HCT116 (cell line): Measurements from ENCODE around the gene CHAD. TPM values are rescaled to one million over a fixed set of nuclear protein-coding genes. Genes with fewer than 3 reads are reported as not detected.

Experiments used
- ATAC-seq: fragments of 200-7000 bp; cut with Tn5 transposase; 2 replicates; pipeline ENCODE4 v1.9.1; 2020; ENCODE audit warnings: mild to moderate bottlenecking, moderate library complexity
- BruUV-seq: library from RNA; stranded (reverse); fragments of 400-500 nt; replicated peaks from 2 replicates; lab custom pipeline; 2021; lab: Mats Ljungman, UMichigan
- CTCF ChIA-PET: fragments of 300-600 bp; sonication (Branson Sonifier 250); formaldehyde crosslinking; loops from one replicate; lab custom pipeline; 2021; ENCODE audit warnings: antibody characterized with exemption; lab: Charles Lee
- POLR2A ChIA-PET: fragments of 300-600, 350-600 bp; sonication (Branson Sonifier 250); formaldehyde crosslinking; loops from one replicate; lab custom pipeline; 2021; ENCODE audit warnings: antibody characterized with exemption; lab: Charles Lee
- RAD21 ChIA-PET, 2 experiments: fragments of 300-600 bp; sonication (Branson Sonifier 250); formaldehyde crosslinking; loops; one replicate each; lab custom pipeline; 2023; ENCODE audit warnings: low total read pairs in 2 of 2; ENCODE audit not compliant: uncharacterized antibody in 2 of 2, unreplicated experiment in 2 of 2, low non-redundant PET in 1 of 2; lab: Charles Lee
- DNase-seq: peaks from one replicate; pipeline ENCODE4 v3.0.0-alpha.2; 2010; ENCODE audit warnings: low read depth, low spot score
- H2AFZ ChIP-seq: fragments of 200-600 bp; shearing (Covaris generic), sonication (generic); 2 replicates; pipeline ENCODE4 v1.6.1; 2017; ENCODE audit warnings: low read depth, mixed run types, mixed read lengths, antibody characterized with exemption, low read length; ENCODE audit not compliant: poor library complexity, severe bottlenecking
- H3K27ac ChIP-seq: 2 replicates; pipeline ENCODE4 v1.5.1; 2012; ENCODE audit warnings: low read depth, low read length
- H3K27me3 ChIP-seq: fragments of 200-600 bp; sonication (generic); 2 replicates; pipeline ENCODE4 v1.6.1; 2016; ENCODE audit warnings: mixed run types, low read length, mixed read lengths; ENCODE audit not compliant: insufficient read depth
- H3K36me3 ChIP-seq, 2 experiments: fragments of 200-500 bp in 1 of 2; fragments of 200-600 bp in 1 of 2; sonication (Bioruptor generic) in 1 of 2; sonication (generic) in 1 of 2; 2 replicates each; pipeline versions ENCODE4 v1.5.1 to v1.6.1; 2014 to 2016; ENCODE audit warnings: low read length in 2 of 2, inconsistent platforms in 1 of 2, mixed read lengths in 1 of 2, mixed run types in 1 of 2; ENCODE audit not compliant: insufficient read depth in 2 of 2, control insufficient read depth in 1 of 2
- H3K4me1 ChIP-seq, 2 experiments: fragments of 200-600 bp in 1 of 2; sonication (generic) in 1 of 2; 2 replicates each; pipeline versions ENCODE4 v1.5.1 to v1.6.1; 2012 to 2017; ENCODE audit warnings: low read length in 2 of 2, inconsistent platforms in 1 of 2, mild to moderate bottlenecking in 1 of 2, mixed read lengths in 1 of 2, mixed run types in 1 of 2, moderate library complexity in 1 of 2; ENCODE audit not compliant: insufficient read depth in 2 of 2, control insufficient read depth in 1 of 2
- H3K4me2 ChIP-seq: fragments of 200-600 bp; sonication (generic); 2 replicates; pipeline ENCODE4 v1.6.1; 2017; ENCODE audit warnings: mixed run types, low read length, mixed read lengths
- H3K4me3 ChIP-seq, 2 experiments: fragments of 200-600 bp in 1 of 2; sonication (generic) in 1 of 2; replicated peaks in 1 of 2; 2 replicates each; pipeline ENCODE4 v1.5.1; 2011 to 2016; ENCODE audit warnings: low read length in 2 of 2, control low read depth in 1 of 2, low read depth in 1 of 2, mild to moderate bottlenecking in 1 of 2, mixed read lengths in 1 of 2, mixed run types in 1 of 2
- H3K79me2 ChIP-seq: fragments of 200-600 bp; sonication (generic); 2 replicates; pipeline ENCODE4 v1.6.1; 2017; ENCODE audit warnings: mild to moderate bottlenecking, mixed run types, low read length, moderate library complexity, mixed read lengths; ENCODE audit not compliant: insufficient read depth
- H3K9ac ChIP-seq: fragments of 200-600 bp; sonication (generic); 2 replicates; pipeline ENCODE4 v1.6.1; 2016; ENCODE audit warnings: low read length, mixed read lengths
- H3K9me2 ChIP-seq: fragments of 200-600 bp; sonication (generic), shearing (Covaris generic); 2 replicates; pipeline ENCODE4 v1.6.1; 2017; ENCODE audit warnings: mixed run types, mild to moderate bottlenecking, moderate library complexity; ENCODE audit not compliant: insufficient read depth
- H3K9me3 ChIP-seq, 2 experiments: fragments of 200-500 bp in 1 of 2; fragments of 200-600 bp in 1 of 2; sonication (Bioruptor generic) in 1 of 2; sonication (generic) in 1 of 2; 2 replicates each; pipeline ENCODE4 v1.6.1; 2014 to 2017; ENCODE audit warnings: low read length in 2 of 2, mixed read lengths in 2 of 2, inconsistent platforms in 1 of 2, low read depth in 1 of 2, mild to moderate bottlenecking in 1 of 2, mixed run types in 1 of 2, moderate library complexity in 1 of 2; ENCODE audit not compliant: control insufficient read depth in 1 of 2, insufficient read depth in 1 of 2
- H4K20me1 ChIP-seq: fragments of 200-600 bp; sonication (generic), shearing (Covaris generic); 2 replicates; pipeline ENCODE4 v1.6.1; 2017; ENCODE audit warnings: mixed run types, mild to moderate bottlenecking, moderate library complexity; ENCODE audit not compliant: insufficient read depth
- ATF3 ChIP-seq: IDR thresholded peaks from 2 replicates; pipeline ENCODE4 v1.6.1; 2012
- CEBPB ChIP-seq: IDR thresholded peaks from 2 replicates; pipeline ENCODE4 v1.6.1; 2012; ENCODE audit warnings: low read depth
- ELF1 ChIP-seq: IDR thresholded peaks from 2 replicates; pipeline ENCODE4 v1.6.1; 2012; ENCODE audit warnings: low read depth, borderline replicate concordance
- EZH2 ChIP-seq: fragments of 200-600 bp; sonication (generic); IDR thresholded peaks from 2 replicates; pipeline ENCODE4 v1.6.1; 2017; ENCODE audit warnings: antibody characterized with exemption, mixed run types
- FOSL1 ChIP-seq: IDR thresholded peaks from 2 replicates; pipeline ENCODE4 v1.6.1; 2012; ENCODE audit warnings: low read depth
- JUND ChIP-seq: IDR thresholded peaks from 2 replicates; pipeline ENCODE4 v1.6.1; 2012
- RAD21 ChIP-seq: IDR thresholded peaks from 2 replicates; pipeline ENCODE4 v1.6.1; 2012; ENCODE audit warnings: low read depth, mild to moderate bottlenecking
- SIN3A ChIP-seq: IDR thresholded peaks from 2 replicates; pipeline ENCODE4 v1.6.1; 2012; ENCODE audit warnings: low read depth
- TCF7L2 ChIP-seq: IDR thresholded peaks from 2 replicates; pipeline ENCODE4 v1.7.0; 2011; ENCODE audit warnings: borderline replicate concordance, inconsistent platforms; ENCODE audit not compliant: insufficient read depth, insufficient read length; ENCODE audit errors: extremely low read depth
- YY1 ChIP-seq: IDR thresholded peaks from 2 replicates; pipeline ENCODE4 v1.6.1; 2011; ENCODE audit warnings: low read length, low read depth, moderate library complexity, mild to moderate bottlenecking; ENCODE audit not compliant: insufficient replicate concordance; ENCODE audit errors: extremely low read depth
- ZFX ChIP-seq: fragments of 450-650 bp; IDR thresholded peaks from 2 replicates; pipeline ENCODE4 v1.6.1; 2017
- intact Hi-C: fragments of 100-400 bp; cut with micrococcal nuclease; formaldehyde crosslinking; loops from 2 replicates; pipeline ENCODE4 v1.10.0; 2022
- total RNA-seq: library from RNA; stranded (reverse); gene quantifications from one replicate; pipeline ENCODE4 v1.2.1, GENCODE V29; 2021; ENCODE audit not compliant: unreplicated experiment

The CHAD gene
- total RNA-seq, 1 experiment from 2014 or later, result not detected

GRCh38 chr17:50437409-50437808, 31.3 kb downstream of the CHAD start:
- intact Hi-C loops, result no loop called here
- CTCF ChIA-PET, result interaction anchor here (1.9 kb wide), 1 partner anchor 10 kb away, joined by 7 read pairs; no protein-coding TSS in a partner anchor
- H3K4me2 ChIP-seq, result no peak overlapping the region
- no peak overlapping the region for H2AFZ ChIP-seq
- no TSS peak for BruUV-seq
- no peaks in the 10 kb centered on the region for H3K79me2 ChIP-seq
- no peaks in the 10 kb centered on the region for H3K36me3 ChIP-seq
- H3K4me1 ChIP-seq, result peaks cover 0 to 1% of the 10 kb centered on the region in 2 experiments; a peak in 1 of 4 replicates
- H4K20me1 ChIP-seq, result no peaks in the 10 kb centered on the region
- H3K9me3 ChIP-seq, result no peaks in the 10 kb centered on the region
- no peaks in the 10 kb centered on the region for H3K27me3 ChIP-seq
- POLR2A ChIA-PET, result no interaction called here
- DNase-seq, result no peak
- no peak overlapping the region for H3K9ac ChIP-seq
- RAD21 ChIA-PET, result no interaction called here
- no peak overlapping the region for H3K4me3 ChIP-seq
- no peak for ATAC-seq
- H3K27ac ChIP-seq, result no peak overlapping the region
- no peak for TF ChIP-seq RAD21
- H3K9me2 ChIP-seq, result no peaks in the 10 kb centered on the region

- CTCF ChIA-PET, result interaction anchor here (1.3 kb wide), 1 partner anchor 47 kb away, joined by 3 read pairs; no protein-coding TSS in a partner anchor
- no peak overlapping the region for H3K9ac ChIP-seq
- H4K20me1 ChIP-seq, result no peaks in the 10 kb centered on the region
- no peak overlapping the region for H3K4me3 ChIP-seq
- no peaks in the 10 kb centered on the region for H3K9me2 ChIP-seq
- no peak overlapping the region for H2AFZ ChIP-seq
- H3K4me2 ChIP-seq, result no peak overlapping the region
- H3K4me1 ChIP-seq, result peaks cover 3 to 8% of the 10 kb centered on the region in 2 experiments; a peak in 3 of 4 replicates
- no peaks in the 10 kb centered on the region for H3K9me3 ChIP-seq
- BruUV-seq, result no TSS peak
- no peak for ATAC-seq
- H3K79me2 ChIP-seq, result no peaks in the 10 kb centered on the region
- intact Hi-C loops, result no loop called here
- no peaks in the 10 kb centered on the region; a peak in 1 of 4 replicates for H3K36me3 ChIP-seq
- no peak for DNase-seq
- RAD21 ChIA-PET, result interaction anchor here in 1 of 2 experiments (0.7 kb wide), 1 partner anchor 354 kb away, joined by 3 read pairs; no protein-coding TSS in a partner anchor
- no peak overlapping the region for H3K27ac ChIP-seq
- POLR2A ChIA-PET, result no interaction called here
- H3K27me3 ChIP-seq, result no peaks in the 10 kb centered on the region
- TF ChIP-seq ELF1 (no peak), EZH2 (no peak), ZFX (no peak), ATF3 (no peak), YY1 (no peak), CEBPB (no peak), JUND (no peak), RAD21 (no peak), FOSL1 (no peak), TCF7L2 (no peak), SIN3A (no peak)
Measured at GRCh38 chr17:50432125-50432762, 36.4 kb downstream of the CHAD start.
